SU-DHL-6 (cell line): ENCODE data around the gene HMGCLL1.

Experiments used
- H2AFZ ChIP-seq: fragments of 200-600 bp; sonication (generic); 2 replicates; pipeline ENCODE4 v1.6.1; 2014; ENCODE audit warnings: low read depth, mild to moderate bottlenecking, moderate library complexity, mixed read lengths, antibody characterized with exemption, low read length; ENCODE audit not compliant: severe bottlenecking
- H3F3A ChIP-seq: fragments of 200-600 bp; shearing (Covaris generic); 2 replicates; pipeline ENCODE4 v1.6.0; 2016; ENCODE audit warnings: antibody characterized with exemption, mild to moderate bottlenecking; ENCODE audit not compliant: insufficient read depth
- H3K27ac ChIP-seq: fragments of 200-600 bp; sonication (generic); 2 replicates; pipeline ENCODE4 v1.5.1; 2016; ENCODE audit warnings: low read depth, mild to moderate bottlenecking, low read length, moderate library complexity, mixed read lengths
- H3K27me3 ChIP-seq: fragments of 200-600 bp; sonication (generic), shearing (Covaris generic); 2 replicates; pipeline ENCODE4 v1.6.0; 2014; ENCODE audit warnings: mild to moderate bottlenecking, low read length
- H3K36me3 ChIP-seq: fragments of 200-600 bp; sonication (generic); 2 replicates; pipeline ENCODE4 v1.6.1; 2014; ENCODE audit warnings: mild to moderate bottlenecking, low read length, mixed read lengths
- H3K4me2 ChIP-seq: fragments of 300-600, 200-600 bp; shearing (Covaris generic), sonication (generic); 2 replicates; pipeline ENCODE4 v1.6.0; 2014; ENCODE audit warnings: low read length, low read depth, mild to moderate bottlenecking; ENCODE audit not compliant: poor library complexity, severe bottlenecking
- H3K4me3 ChIP-seq: fragments of 200-600 bp; sonication (generic); 2 replicates; pipeline ENCODE4 v1.5.1; 2014; ENCODE audit warnings: antibody characterized with exemption, low read length, mild to moderate bottlenecking, mixed read lengths; ENCODE audit not compliant: insufficient read depth, poor library complexity, severe bottlenecking
- H3K79me2 ChIP-seq: fragments of 200-600 bp; sonication (generic); 2 replicates; pipeline ENCODE4 v1.6.1; 2014; ENCODE audit warnings: mild to moderate bottlenecking, low read length, moderate library complexity; ENCODE audit not compliant: insufficient read depth
- H3K9ac ChIP-seq: fragments of 200-600 bp; sonication (generic); 2 replicates; pipeline ENCODE4 v1.7.0; 2014; ENCODE audit warnings: mild to moderate bottlenecking, low read length
- H3K9me2 ChIP-seq: fragments of 200-600 bp; sonication (generic); replicated peaks from 2 replicates; pipeline ENCODE4 v1.6.1; 2014; ENCODE audit warnings: low read length; ENCODE audit not compliant: insufficient read depth
- H3K9me3 ChIP-seq: fragments of 200-600 bp; sonication (generic); 2 replicates; pipeline ENCODE4 v1.6.1; 2014; ENCODE audit warnings: low read length, mixed read lengths; ENCODE audit not compliant: insufficient read depth
- H4K20me1 ChIP-seq: fragments of 200-600 bp; sonication (generic); 2 replicates; pipeline ENCODE4 v1.6.1; 2014; ENCODE audit warnings: low read depth, mild to moderate bottlenecking, antibody characterized with exemption, low read length, moderate library complexity, mixed read lengths
- CTCF ChIP-seq: fragments of 200-600 bp; sonication (generic); IDR thresholded peaks from one replicate; pipeline ENCODE4 v1.5.1; 2017; ENCODE audit warnings: antibody characterized with exemption, mild to moderate bottlenecking, low read length, moderate library complexity; ENCODE audit not compliant: insufficient read depth, poor library complexity, severe bottlenecking
- EZH2phosphoT487 ChIP-seq: fragments of 200-600 bp; sonication (generic), shearing (Covaris generic); conservative IDR thresholded peaks from 2 replicates; pipeline ENCODE4 v1.6.1; 2018; ENCODE audit warnings: mild to moderate bottlenecking, antibody characterized with exemption, low read length, moderate library complexity, mixed read lengths

HMGCLL1 gene

GRCh38 chr6:55617272-55617671 is 38.3 kb upstream of the HMGCLL1 start:
- no peaks in the 10 kb centered on the region for H3K9me3 ChIP-seq
- TF ChIP-seq EZH2phosphoT487, result no peak
- peak; percentile 35 for TF ChIP-seq CTCF
- H3K79me2 ChIP-seq, result no peaks in the 10 kb centered on the region
- H2AFZ ChIP-seq, result no peak overlapping the region
- H3F3A ChIP-seq, result no peaks in the 10 kb centered on the region
- H3K36me3 ChIP-seq, result no peaks in the 10 kb centered on the region
- H3K4me2 ChIP-seq, result no peak overlapping the region
- no peak overlapping the region for H3K9ac ChIP-seq
- H3K9me2 ChIP-seq, result no peaks in the 10 kb centered on the region
- no peak overlapping the region for H3K27ac ChIP-seq
- no peaks in the 10 kb centered on the region for H3K27me3 ChIP-seq
- H4K20me1 ChIP-seq, result no peaks in the 10 kb centered on the region
- no peak overlapping the region for H3K4me3 ChIP-seq

- Histone ChIP-seq H3K27ac (no peak overlapping the region), H2AFZ (no peak overlapping the region), H3K9ac (no peak overlapping the region), H3F3A (no peaks in the 10 kb centered on the region), H3K9me3 (peaks cover 3% of the 10 kb centered on the region; the same call in 1 of the 2 replicates), H3K4me3 (no peak overlapping the region), H3K79me2 (no peaks in the 10 kb centered on the region), H3K27me3 (no peaks in the 10 kb centered on the region), H3K36me3 (no peaks in the 10 kb centered on the region), H3K4me2 (no peak overlapping the region), H3K9me2 (peaks cover 4% of the 10 kb centered on the region), H4K20me1 (peaks cover 3% of the 10 kb centered on the region; the same call in 1 of the 2 replicates)
- TF ChIP-seq CTCF, result no peak
- TF ChIP-seq EZH2phosphoT487, result no peak
Observed at GRCh38 chr6:55604021-55604420, 25.0 kb upstream of the HMGCLL1 start.

- Histone ChIP-seq H3K79me2 (no peaks in the 10 kb centered on the region), H2AFZ (no peak overlapping the region), H3K27me3 (no peaks in the 10 kb centered on the region), H3K4me2 (no peak overlapping the region), H3F3A (no peaks in the 10 kb centered on the region), H3K27ac (no peak overlapping the region), H3K4me3 (no peak overlapping the region), H3K9me2 (peaks cover 4% of the 10 kb centered on the region), H3K36me3 (no peaks in the 10 kb centered on the region), H3K9me3 (peaks cover 3% of the 10 kb centered on the region; the same call in 1 of the 2 replicates), H4K20me1 (peaks cover 3% of the 10 kb centered on the region; the same call in 1 of the 2 replicates), H3K9ac (no peak overlapping the region)
- TF ChIP-seq EZH2phosphoT487 (no peak), CTCF (no peak)
Observed at GRCh38 chr6:55601120-55601519, 22.1 kb upstream of the HMGCLL1 start.
